Measurements from ENCODE around the gene PARP1.
A peak's percentile ranks its signal among the peaks of the same experiment; 100 is the strongest.

PARP1 gene

GRCh38 chr1:226449823-226450222, 41.9 kb upstream of the PARP1 start:
- no peak for DNase-seq (ENCODE audit: low read depth)
- TF ChIP-seq CTCF (IDR thresholded peaks at IDR 0.05; ENCODE audit: insufficient read depth, low read depth, low read length, missing control alignments): no peak
- H3K4me3 ChIP-seq (ENCODE audit: low read depth, low read length): no peak overlapping the region

- no peak overlapping the region for H3K4me3 ChIP-seq (ENCODE audit: low read depth, low read length)
- no peak for TF ChIP-seq CTCF (IDR thresholded peaks at IDR 0.05; ENCODE audit: insufficient read depth, low read depth, low read length, missing control alignments)
- DNase-seq (ENCODE audit: low read depth): no peak
These were observed 40.2 kb upstream of the PARP1 start for GRCh38 chr1:226447932-226448665.

- TF ChIP-seq CTCF (IDR thresholded peaks at IDR 0.05; ENCODE audit: insufficient read depth, low read depth, low read length, missing control alignments): no peak
- DNase-seq (ENCODE audit: low read depth): peak; percentile 38
- no peak overlapping the region for H3K4me3 ChIP-seq (ENCODE audit: low read depth, low read length)
These were observed 38.2 kb upstream of the PARP1 start for GRCh38 chr1:226446094-226446493.

- peak; percentile 49 for TF ChIP-seq CTCF (IDR thresholded peaks at IDR 0.05; ENCODE audit: insufficient read depth, low read depth, low read length, missing control alignments)
- peak; percentile 94 for DNase-seq (ENCODE audit: low read depth)
- no peak overlapping the region for H3K4me3 ChIP-seq (ENCODE audit: low read depth, low read length)
These were observed 37.0 kb upstream of the PARP1 start for GRCh38 chr1:226444901-226445300.

GRCh38 chr1:226443439-226443838, 35.5 kb upstream of the PARP1 start:
- no peak for DNase-seq (ENCODE audit: low read depth)
- H3K4me3 ChIP-seq (ENCODE audit: low read depth, low read length): no peak overlapping the region
- TF ChIP-seq CTCF (IDR thresholded peaks at IDR 0.05; ENCODE audit: insufficient read depth, low read depth, low read length, missing control alignments): no peak

- H3K4me3 ChIP-seq (ENCODE audit: low read depth, low read length): no peak overlapping the region
- TF ChIP-seq CTCF (IDR thresholded peaks at IDR 0.05; ENCODE audit: insufficient read depth, low read depth, low read length, missing control alignments): no peak
These were observed 35.1 kb upstream of the PARP1 start for GRCh38 chr1:226443033-226443432.

GRCh38 chr1:226441629-226442028, 33.7 kb upstream of the PARP1 start:
- TF ChIP-seq CTCF (IDR thresholded peaks at IDR 0.05; ENCODE audit: insufficient read depth, low read depth, low read length, missing control alignments): no peak
- no peak overlapping the region for H3K4me3 ChIP-seq (ENCODE audit: low read depth, low read length)
- no peak for DNase-seq (ENCODE audit: low read depth)

More at GRCh38 chr1:226443033-226443432, 35.1 kb upstream of the PARP1 start:
- DNase-seq (ENCODE audit: low read depth): no peak

Data from GM12865 (cell line).